GM12875 (cell line): ENCODE data around the gene SLC38A10.

ENCODE experiments used
- H3K4me3 ChIP-seq: one replicate; pipeline ENCODE4 v1.5.1; 2011; ENCODE audit warnings: low read depth, low read length, control low read depth
- CTCF ChIP-seq: IDR thresholded peaks from 2 replicates; pipeline ENCODE4 v1.5.1; 2011; ENCODE audit warnings: low read depth, mild to moderate bottlenecking, control low read depth, inconsistent platforms, low read length, moderate library complexity, borderline replicate concordance; ENCODE audit not compliant: insufficient read depth

The SLC38A10 gene

DNA sequence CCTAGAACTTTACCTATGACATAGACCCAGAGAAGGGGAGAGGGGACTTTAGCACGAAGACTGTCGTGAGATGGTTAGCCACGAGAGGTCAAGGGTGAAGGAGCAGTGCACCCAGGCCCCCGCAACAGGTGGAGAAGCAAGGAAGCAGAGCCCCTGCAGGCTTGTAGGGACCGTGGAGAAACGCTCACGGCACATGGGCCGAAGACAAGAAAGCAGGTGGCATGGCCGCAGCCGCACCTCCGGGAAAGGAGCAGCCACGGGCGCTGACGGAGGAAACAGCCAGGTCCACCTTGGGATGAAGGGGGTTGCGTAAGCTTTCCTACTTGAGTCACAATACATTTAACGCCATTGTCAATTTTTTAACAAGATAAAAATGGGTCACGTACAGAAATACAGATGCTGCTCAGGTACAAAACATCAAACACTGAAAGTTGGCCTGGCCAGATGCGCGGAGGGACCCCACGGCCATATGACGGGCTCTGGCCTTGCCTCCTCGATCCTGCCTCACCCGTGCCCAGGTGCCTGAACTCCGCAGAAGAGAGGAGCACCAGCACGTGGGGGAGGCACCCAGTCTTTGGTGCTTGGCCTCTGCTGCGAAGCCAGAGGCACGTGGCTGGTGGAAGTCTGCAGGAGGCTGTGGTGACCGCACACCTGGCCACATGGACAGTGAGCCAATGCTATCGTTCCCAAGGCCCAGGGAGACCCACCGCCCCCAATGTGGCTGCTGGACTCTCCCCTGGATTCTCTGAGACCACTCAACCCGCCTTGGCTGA, 21.2 kb downstream of the SLC38A10 start:
- no peak for TF ChIP-seq CTCF
- no peak overlapping the region for H3K4me3 ChIP-seq

- TF ChIP-seq CTCF = no peak
- no peak overlapping the region for H3K4me3 ChIP-seq
These were observed 22.5 kb downstream of the SLC38A10 start for GRCh38 chr17:81272616-81273015.

DNA sequence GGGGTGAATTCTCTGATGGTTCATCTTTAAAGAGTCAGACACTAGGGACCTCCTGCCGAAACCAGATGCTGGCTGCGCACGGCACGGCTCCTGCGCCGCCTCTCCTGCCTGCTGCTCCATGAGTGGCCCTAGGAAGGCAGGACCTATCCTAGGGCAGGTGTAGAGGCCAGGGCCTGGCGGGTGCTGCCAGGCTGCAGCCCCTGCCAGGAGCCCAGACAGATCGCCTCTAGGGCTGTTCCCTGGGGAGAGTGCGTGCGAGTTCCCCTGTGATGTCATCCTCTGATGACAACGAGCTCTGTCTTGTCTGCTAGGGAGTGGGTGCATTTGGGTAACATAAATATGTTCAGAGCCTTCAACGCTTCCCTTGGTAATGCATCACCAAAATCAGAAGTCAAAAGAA, 23.9 kb downstream of the SLC38A10 start:
- TF ChIP-seq CTCF = no peak
- no peak overlapping the region for H3K4me3 ChIP-seq

DNA sequence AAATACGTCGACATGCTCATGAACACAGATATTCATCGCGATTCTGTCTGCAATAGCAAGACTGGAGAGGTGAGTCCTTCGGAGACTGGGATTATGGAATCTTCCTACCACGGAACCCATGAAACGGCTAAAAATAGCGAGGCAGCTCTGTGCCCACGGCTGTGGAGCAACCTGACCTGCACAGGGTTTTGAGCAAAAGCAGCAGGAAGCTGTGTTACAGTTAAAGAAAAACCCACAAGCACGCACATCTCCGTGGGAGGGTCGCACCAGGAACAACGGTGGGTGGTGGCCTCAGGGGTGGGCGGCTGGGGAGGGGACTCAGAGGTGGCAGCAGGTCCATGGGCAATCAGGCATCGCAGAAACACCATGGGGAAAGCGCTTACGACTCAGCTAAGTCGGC, 24.8 kb downstream of the SLC38A10 start:
- no peak overlapping the region for H3K4me3 ChIP-seq
- no peak for TF ChIP-seq CTCF

GRCh38 chr17:81267390-81268067, 27.6 kb downstream of the SLC38A10 start:
- TF ChIP-seq CTCF = no peak
- H3K4me3 ChIP-seq = no peak overlapping the region

- no peak overlapping the region for H3K4me3 ChIP-seq
- no peak for TF ChIP-seq CTCF
These were observed 29.5 kb downstream of the SLC38A10 start for GRCh38 chr17:81265576-81265975.

- H3K4me3 ChIP-seq = no peak overlapping the region
- no peak for TF ChIP-seq CTCF
These were observed 30.5 kb downstream of the SLC38A10 start for GRCh38 chr17:81264640-81265039.
